Left renal pelvis (tissue), 4 donors: Measurements from ENCODE around the gene SMG6. TPM values are rescaled to one million over a fixed set of nuclear protein-coding genes. Genes with fewer than 3 reads are reported as not detected.
"Not testable (repeated sequence)": the region's sequence is repeated elsewhere in the genome, so short reads cannot be mapped to it uniquely, and the experiment has no call there.

ENCODE experiments used
- DNase-seq, 4 donors: peaks; one replicate each; pipeline ENCODE4 v3.0.0-alpha.2; 2013; ENCODE audit warnings: low read depth in 4 of 4, low spot score in 3 of 4
- polyA plus RNA-seq, 4 donors: library from polyadenylated mRNA; unstranded; fragments of 120-200 nt; gene quantifications; one replicate each; pipeline ENCODE4 v1.2.1, GENCODE V29; 2013; ENCODE audit not compliant: insufficient read length in 4 of 4

Gene SMG6
- polyA plus RNA-seq, 4 donors = 27.8 to 35.8 (median 30.7) TPM

- DNase-seq = no peak
Observed at GRCh38 chr17:2264067-2264860, 39.3 kb downstream of the SMG6 start.

- no peak for DNase-seq
Observed at GRCh38 chr17:2263183-2264066, 40.2 kb downstream of the SMG6 start.

- DNase-seq = no peak
Observed at GRCh38 chr17:2262135-2262587, 41.4 kb downstream of the SMG6 start.

- no peak for DNase-seq
Observed at GRCh38 chr17:2259769-2260536, 43.6 kb downstream of the SMG6 start.

GRCh38 chr17:2258830-2259229 lies 44.8 kb downstream of the SMG6 start:
- DNase-seq = not testable (repeated sequence)

- DNase-seq = no peak
Observed at GRCh38 chr17:2253768-2254406, 49.7 kb downstream of the SMG6 start.

GRCh38 chr17:2253362-2253761 lies 50.2 kb downstream of the SMG6 start:
- no peak for DNase-seq

- DNase-seq = no peak
Observed at GRCh38 chr17:2251098-2251497, 52.5 kb downstream of the SMG6 start.

- no peak for DNase-seq
Observed at GRCh38 chr17:2250140-2251095, 53.2 kb downstream of the SMG6 start.

- no peak for DNase-seq
Observed at GRCh38 chr17:2247005-2247404, 56.6 kb downstream of the SMG6 start.

GRCh38 chr17:2244545-2245525 lies 58.8 kb downstream of the SMG6 start:
- peak in 1 of 4 donors; percentile 56 for DNase-seq

GRCh38 chr17:2243953-2244352 lies 59.6 kb downstream of the SMG6 start:
- DNase-seq = no peak

GRCh38 chr17:2241823-2242222 lies 61.8 kb downstream of the SMG6 start:
- no peak for DNase-seq

GRCh38 chr17:2240541-2240940 lies 63.0 kb downstream of the SMG6 start:
- no peak for DNase-seq

- DNase-seq = no peak
Observed at GRCh38 chr17:2239882-2240430, 63.6 kb downstream of the SMG6 start.

GRCh38 chr17:2239170-2239551 lies 64.4 kb downstream of the SMG6 start:
- no peak for DNase-seq

GRCh38 chr17:2238432-2239169 lies 65.0 kb downstream of the SMG6 start:
- no peak for DNase-seq
